GM12801 (cell line): ENCODE results near the gene FOCAD.

Experiments used
- CTCF ChIP-seq: IDR thresholded peaks from one replicate; pipeline ENCODE4 v1.5.1; 2011; ENCODE audit warnings: control low read depth; ENCODE audit not compliant: insufficient read length; ENCODE audit errors: extremely low read depth

The FOCAD gene

GRCh38 chr9:20988671-20989315 is 304.7 kb downstream of the FOCAD start:
- TF ChIP-seq CTCF: no peak

GRCh38 chr9:20989923-20990341 is 305.9 kb downstream of the FOCAD start:
- TF ChIP-seq CTCF: no peak

- no peak for TF ChIP-seq CTCF
Measured at GRCh38 chr9:20990867-20991266, 306.8 kb downstream of the FOCAD start.

- no peak for TF ChIP-seq CTCF
Measured at GRCh38 chr9:20994486-20994885, 310.4 kb downstream of the FOCAD start.

- no peak for TF ChIP-seq CTCF
Measured at GRCh38 chr9:20995616-20996015, 311.6 kb downstream of the FOCAD start.

- TF ChIP-seq CTCF: no peak
Measured at GRCh38 chr9:20996809-20997208, 312.8 kb downstream of the FOCAD start.

- TF ChIP-seq CTCF: no peak
Measured at GRCh38 chr9:20997503-20998076, 313.5 kb downstream of the FOCAD start.
